GM12873 (cell line): Measurements from ENCODE around the gene OSBP2.

Source experiments
- TF ChIP-seq, protein P1 (sequence below): IDR thresholded peaks from 2 replicates; pipeline ENCODE4 v1.5.1; 2012; ENCODE audit warnings: low read depth, mild to moderate bottlenecking, moderate library complexity, low read length, control low read depth; ENCODE audit not compliant: insufficient read depth; ENCODE audit errors: missing control alignments

The OSBP2 gene

DNA sequence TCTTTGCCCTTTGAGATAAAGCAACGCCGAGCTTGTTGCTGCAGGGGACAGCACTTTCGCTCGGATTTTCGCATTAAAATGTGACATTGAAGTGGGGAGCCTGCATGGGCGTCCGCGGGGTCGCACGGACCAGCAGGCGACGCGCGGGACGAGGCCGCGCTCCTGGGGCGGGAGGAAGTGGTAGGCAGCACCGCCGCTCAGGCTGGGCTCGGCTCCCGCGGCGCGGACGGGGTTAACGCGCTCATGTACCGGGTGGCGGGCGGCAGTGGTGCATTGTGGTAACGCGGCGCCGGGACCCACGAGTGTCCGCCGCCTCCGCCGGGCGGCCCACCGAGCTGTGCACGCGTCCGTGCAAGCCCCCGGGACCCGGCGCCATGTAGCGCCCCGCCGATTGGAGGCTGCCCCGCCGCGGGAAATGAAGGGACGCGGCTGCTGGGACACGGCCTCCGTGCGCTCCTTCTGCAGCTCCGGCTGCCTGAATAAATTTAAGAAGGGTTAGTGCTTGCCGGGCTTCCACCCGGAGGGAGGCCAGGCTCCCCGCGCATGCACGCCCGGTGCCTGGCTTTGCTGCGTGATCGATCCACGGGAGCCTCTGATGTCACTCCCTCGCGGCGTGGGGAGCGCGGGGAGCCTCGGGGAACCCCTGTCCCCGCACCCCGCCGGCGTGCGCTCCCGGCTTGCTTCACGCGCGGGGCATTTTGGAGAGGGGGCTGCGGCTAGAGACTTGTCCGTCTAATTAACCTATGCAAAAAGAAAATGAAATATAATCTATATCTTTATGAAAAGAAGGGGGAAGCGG is 127.7 kb downstream of the OSBP2 start:
- TF ChIP-seq, protein P1, sequence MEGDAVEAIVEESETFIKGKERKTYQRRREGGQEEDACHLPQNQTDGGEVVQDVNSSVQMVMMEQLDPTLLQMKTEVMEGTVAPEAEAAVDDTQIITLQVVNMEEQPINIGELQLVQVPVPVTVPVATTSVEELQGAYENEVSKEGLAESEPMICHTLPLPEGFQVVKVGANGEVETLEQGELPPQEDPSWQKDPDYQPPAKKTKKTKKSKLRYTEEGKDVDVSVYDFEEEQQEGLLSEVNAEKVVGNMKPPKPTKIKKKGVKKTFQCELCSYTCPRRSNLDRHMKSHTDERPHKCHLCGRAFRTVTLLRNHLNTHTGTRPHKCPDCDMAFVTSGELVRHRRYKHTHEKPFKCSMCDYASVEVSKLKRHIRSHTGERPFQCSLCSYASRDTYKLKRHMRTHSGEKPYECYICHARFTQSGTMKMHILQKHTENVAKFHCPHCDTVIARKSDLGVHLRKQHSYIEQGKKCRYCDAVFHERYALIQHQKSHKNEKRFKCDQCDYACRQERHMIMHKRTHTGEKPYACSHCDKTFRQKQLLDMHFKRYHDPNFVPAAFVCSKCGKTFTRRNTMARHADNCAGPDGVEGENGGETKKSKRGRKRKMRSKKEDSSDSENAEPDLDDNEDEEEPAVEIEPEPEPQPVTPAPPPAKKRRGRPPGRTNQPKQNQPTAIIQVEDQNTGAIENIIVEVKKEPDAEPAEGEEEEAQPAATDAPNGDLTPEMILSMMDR: no peak

DNA sequence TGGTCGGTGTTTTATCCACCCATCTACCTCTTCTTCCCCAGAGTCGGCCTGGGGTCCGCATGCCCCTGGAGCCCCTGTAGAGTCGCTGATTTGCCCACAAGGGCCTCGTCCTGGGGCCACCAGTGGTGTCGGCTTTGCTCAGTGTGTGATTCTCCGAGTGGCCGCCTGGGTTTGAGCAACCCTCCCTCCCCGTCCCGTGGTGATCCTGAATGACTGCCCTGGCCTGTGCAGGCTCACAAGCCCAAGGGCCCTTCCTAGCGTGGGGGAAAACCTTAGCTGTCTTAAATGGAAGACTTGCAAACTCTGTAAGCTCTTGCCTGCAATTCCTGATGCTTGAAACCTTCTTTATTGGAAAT is 128.3 kb downstream of the OSBP2 start:
- TF ChIP-seq, protein P1: peak; percentile 3

DNA sequence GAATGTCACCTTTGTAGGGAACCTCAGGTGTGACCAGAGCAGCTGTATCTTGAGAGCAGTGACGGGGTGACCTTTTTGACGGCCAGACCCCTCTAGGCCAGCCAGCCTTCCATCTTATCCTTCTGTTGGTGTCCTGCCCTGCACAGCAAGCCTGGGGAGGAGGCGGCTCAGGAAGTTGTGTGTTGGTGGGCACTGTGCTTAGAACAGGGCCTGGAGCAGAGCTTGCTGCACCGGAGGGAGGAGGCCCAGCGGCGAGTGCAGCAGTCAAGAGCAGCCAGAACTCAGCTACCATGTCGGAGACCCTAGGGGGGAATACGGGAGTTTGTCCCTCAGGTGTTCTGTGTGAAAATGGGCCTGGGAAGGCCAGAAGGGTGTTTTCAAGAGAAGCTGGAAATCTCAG is 129.4 kb downstream of the OSBP2 start:
- TF ChIP-seq, protein P1: no peak

DNA sequence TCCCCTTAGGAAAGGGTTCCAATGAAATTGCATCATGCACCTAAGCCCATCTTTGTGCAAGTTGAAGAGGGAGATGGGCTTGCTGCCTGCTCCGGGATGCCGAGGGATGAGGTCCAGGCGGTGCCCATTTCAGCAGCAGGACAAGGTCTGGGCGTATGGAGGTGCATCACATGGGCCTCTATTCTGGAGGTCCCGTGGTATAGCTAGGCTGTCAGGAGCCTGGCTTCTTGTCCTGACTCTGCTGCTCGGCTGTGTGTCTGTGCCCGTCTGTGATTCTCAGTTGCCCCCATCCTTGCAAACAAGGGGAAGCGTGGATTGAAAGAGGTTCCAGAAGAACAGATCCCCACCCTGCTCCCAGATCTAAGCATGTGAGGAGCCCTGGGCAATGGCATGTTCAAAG is 130.0 kb downstream of the OSBP2 start:
- TF ChIP-seq, protein P1: no peak

DNA sequence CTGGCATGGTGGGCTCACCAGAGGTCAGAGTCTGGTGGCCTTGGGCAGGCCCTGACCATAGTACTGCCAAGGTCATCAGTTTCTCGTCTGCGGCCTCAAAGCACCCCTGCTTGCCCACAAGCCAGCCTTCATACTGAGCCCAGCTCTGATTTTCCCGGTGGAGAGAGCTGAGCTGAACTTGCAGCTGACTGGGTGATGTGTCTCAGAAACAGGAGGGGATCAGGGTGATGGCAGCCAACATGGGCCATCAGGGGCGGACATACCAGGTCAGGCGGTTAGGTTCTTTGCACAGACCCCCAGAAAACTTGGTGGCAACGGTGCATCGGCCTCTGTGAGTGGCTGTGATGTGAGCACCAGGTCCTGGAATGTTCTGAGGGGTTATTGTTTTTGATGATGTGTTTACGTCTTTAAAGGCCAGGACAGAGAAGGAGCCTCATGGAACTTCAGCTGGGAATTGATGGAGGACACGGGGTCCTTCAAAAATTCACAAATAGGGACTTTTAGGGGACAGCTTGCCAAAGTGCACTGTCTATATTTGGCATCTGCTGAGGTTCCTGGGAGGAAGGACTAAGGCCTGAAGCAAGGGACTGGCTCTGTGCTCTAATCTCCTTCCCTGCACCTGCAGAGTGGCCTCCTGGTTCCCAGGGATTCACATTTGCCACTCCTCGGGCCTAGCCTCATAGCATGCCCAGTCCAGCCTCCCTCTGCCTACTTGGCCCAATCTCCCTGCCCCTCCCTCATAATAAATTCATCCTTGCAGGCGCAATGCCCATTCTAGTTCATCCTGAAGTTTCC is 131.2 kb downstream of the OSBP2 start:
- TF ChIP-seq, protein P1: no peak

DNA sequence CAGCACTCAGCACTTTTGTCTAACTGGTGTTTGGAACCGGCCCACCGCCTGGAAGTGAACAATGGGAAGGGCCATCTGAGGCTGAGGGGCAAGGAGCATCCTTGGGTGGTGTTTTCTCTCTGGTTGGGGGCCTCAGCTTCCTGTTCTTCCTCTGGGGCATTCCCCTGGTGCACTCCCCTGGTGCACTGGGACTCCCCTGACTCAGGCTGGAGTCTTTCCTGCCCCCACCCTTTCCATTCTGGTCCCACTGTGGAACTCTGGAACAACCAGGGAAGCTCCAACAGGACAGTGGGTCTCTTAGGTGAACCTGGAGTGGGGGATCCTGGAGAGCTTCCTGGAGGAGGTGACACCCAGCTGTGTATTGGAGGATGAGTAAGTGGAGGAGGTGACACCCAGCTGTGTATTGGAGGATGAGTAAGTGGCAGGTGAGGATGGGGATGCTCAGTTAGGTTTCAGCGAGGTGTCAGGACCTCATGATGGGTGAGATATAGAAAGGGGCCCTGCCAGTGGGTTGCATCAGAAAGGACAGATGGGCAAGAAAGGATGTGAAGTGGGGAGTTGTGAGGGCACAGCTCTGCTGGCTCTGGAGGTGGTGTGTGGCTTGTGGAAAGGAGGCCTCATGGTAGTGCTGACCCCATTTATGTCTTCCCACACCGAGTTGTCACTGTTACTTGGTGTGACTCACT is 132.1 kb downstream of the OSBP2 start:
- TF ChIP-seq, protein P1: no peak

DNA sequence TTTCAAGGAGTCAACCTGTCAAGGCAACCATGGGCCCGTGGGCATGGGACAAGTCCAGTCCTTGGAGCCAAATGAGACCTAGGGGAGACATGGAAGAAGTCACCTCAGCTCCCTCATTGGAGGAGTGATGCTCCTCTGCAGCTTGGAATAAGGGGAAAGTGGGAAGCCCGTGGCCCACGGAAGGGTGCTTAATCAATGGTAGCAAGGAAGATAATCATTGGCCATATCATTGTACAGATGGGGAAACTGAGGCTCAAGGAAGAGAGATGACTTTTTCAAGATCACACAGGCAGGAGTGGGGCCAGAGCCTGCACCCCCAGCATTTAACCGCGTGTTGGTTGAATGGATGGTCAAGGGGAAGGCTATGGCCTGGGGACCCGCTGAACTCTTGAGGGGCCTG is 133.0 kb downstream of the OSBP2 start:
- TF ChIP-seq, protein P1: no peak
